OCI-LY3 (cell line): Measurements from ENCODE around the gene EMC9.

ENCODE experiments used
- H2AFZ ChIP-seq: fragments of 200-600, 300-600 bp; shearing (Covaris generic); 2 replicates; pipeline ENCODE4 v1.6.0; 2014; ENCODE audit warnings: antibody characterized with exemption, low read depth, low read length
- H3K27ac ChIP-seq: fragments of 200-600, 300-600 bp; sonication (generic); 2 replicates; pipeline ENCODE4 v1.5.1; 2014; ENCODE audit warnings: mild to moderate bottlenecking, low read length, moderate library complexity, mixed read lengths
- H3K27me3 ChIP-seq: fragments of 200-600, 300-600 bp; sonication (generic); 2 replicates; pipeline ENCODE4 v1.6.1; 2014; ENCODE audit warnings: low read depth, low read length, mixed read lengths
- H3K36me3 ChIP-seq: fragments of 200-600, 300-600 bp; sonication (generic); replicated peaks from 2 replicates; pipeline ENCODE3; 2014; ENCODE audit warnings: low read depth, low read length, mixed read lengths
- H3K4me1 ChIP-seq: fragments of 300-600, 200-600 bp; sonication (generic); 2 replicates; pipeline ENCODE4 v1.6.1; 2014; ENCODE audit warnings: low read length, mixed read lengths
- H3K4me2 ChIP-seq: fragments of 200-600, 300-600 bp; sonication (generic); 2 replicates; pipeline ENCODE4 v1.6.1; 2014; ENCODE audit warnings: low read length, mixed read lengths
- H3K4me3 ChIP-seq: fragments of 300-600, 200-600 bp; sonication (generic); 2 replicates; pipeline ENCODE4 v1.5.1; 2014; ENCODE audit warnings: antibody characterized with exemption, mild to moderate bottlenecking, low read length, moderate library complexity
- H3K79me2 ChIP-seq: fragments of 300-600, 200-600 bp; shearing (Covaris generic); 2 replicates; pipeline ENCODE4 v1.6.1; 2014; ENCODE audit warnings: mild to moderate bottlenecking, low read length, mixed read lengths
- H3K9ac ChIP-seq: fragments of 300-600, 200-600 bp; shearing (Covaris generic); 2 replicates; pipeline ENCODE4 v1.6.0; 2014; ENCODE audit warnings: mild to moderate bottlenecking, low read length, moderate library complexity
- H3K9me3 ChIP-seq: fragments of 200-600, 300-600 bp; shearing (Covaris generic); 2 replicates; pipeline ENCODE4 v1.6.1; 2014; ENCODE audit warnings: low read length, mixed read lengths; ENCODE audit not compliant: insufficient read depth
- H4K20me1 ChIP-seq: fragments of 200-600, 300-600 bp; sonication (generic); 2 replicates; pipeline ENCODE4 v1.6.1; 2016; ENCODE audit warnings: low read length, mixed read lengths; ENCODE audit not compliant: insufficient read depth
- EZH2phosphoT487 ChIP-seq: fragments of 200-600 bp; shearing (Covaris generic); IDR thresholded peaks from 2 replicates; pipeline ENCODE4 v1.6.1; 2018; ENCODE audit warnings: antibody characterized with exemption, mixed run types, low read depth
- TF ChIP-seq, protein P1 (sequence below): fragments of 200-600, 300-600 bp; sonication (generic); IDR thresholded peaks from 2 replicates; pipeline ENCODE4 v1.5.1; 2014; ENCODE audit warnings: antibody characterized with exemption, low read length, low read depth

The EMC9 gene

DNA sequence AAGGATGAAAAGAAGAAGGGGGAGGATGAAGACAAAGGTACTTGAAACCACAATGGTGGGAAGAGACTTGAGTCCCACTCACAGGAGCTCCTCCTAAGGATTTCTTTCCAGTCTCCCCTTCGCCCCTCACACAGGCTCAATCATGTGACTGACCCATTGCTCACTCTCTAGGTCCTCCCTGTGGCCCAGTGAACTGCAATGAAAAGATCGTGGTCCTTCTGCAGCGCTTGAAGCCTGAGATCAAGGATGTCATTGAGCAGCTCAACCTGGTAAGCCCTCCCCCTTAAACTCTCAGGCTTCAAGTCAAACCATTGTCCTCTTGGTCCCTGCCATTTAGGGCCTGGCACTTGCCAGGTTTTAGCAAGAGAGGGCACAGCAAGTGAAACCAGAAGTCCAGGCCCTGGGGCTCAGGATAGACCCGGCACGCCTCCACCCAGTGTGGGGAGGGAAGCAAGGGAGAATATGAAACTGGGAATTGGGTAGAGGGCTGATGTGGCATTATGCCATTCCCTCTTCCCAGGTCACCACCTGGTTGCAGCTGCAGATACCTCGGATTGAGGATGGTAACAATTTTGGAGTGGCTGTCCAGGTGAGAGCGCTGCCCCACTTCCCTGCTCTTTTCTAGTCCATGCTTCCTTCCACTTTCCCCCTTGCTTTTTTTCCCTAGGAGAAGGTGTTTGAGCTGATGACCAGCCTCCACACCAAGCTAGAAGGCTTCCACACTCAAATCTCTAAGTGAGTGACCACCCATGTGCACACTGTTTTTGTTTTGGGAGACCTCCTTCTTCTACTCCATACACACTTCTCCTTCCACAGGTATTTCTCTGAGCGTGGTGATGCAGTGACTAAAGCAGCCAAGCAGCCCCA is 3.6 kb downstream of the EMC9 start:
- no peaks in the 10 kb centered on the region for H3K27me3 ChIP-seq
- peaks cover 31% of the 10 kb centered on the region for H3K36me3 ChIP-seq
- no peak overlapping the region for H2AFZ ChIP-seq
- no peaks in the 10 kb centered on the region; the same call in 1 of the 2 replicates for H4K20me1 ChIP-seq
- no peaks in the 10 kb centered on the region for H3K9me3 ChIP-seq
- no peak overlapping the region for H3K4me3 ChIP-seq
- no peak overlapping the region for H3K9ac ChIP-seq
- peak overlapping the region; percentile 87; the same call in 1 of the 2 replicates for H3K27ac ChIP-seq
- peaks cover 52% of the 10 kb centered on the region for H3K79me2 ChIP-seq
- H3K4me2 ChIP-seq: peak overlapping the region; percentile 94; the same call in 1 of the 2 replicates
- peaks cover 31% of the 10 kb centered on the region for H3K4me1 ChIP-seq
- TF ChIP-seq EZH2phosphoT487: no peak
- TF ChIP-seq, protein P1, sequence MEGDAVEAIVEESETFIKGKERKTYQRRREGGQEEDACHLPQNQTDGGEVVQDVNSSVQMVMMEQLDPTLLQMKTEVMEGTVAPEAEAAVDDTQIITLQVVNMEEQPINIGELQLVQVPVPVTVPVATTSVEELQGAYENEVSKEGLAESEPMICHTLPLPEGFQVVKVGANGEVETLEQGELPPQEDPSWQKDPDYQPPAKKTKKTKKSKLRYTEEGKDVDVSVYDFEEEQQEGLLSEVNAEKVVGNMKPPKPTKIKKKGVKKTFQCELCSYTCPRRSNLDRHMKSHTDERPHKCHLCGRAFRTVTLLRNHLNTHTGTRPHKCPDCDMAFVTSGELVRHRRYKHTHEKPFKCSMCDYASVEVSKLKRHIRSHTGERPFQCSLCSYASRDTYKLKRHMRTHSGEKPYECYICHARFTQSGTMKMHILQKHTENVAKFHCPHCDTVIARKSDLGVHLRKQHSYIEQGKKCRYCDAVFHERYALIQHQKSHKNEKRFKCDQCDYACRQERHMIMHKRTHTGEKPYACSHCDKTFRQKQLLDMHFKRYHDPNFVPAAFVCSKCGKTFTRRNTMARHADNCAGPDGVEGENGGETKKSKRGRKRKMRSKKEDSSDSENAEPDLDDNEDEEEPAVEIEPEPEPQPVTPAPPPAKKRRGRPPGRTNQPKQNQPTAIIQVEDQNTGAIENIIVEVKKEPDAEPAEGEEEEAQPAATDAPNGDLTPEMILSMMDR: no peak

DNA sequence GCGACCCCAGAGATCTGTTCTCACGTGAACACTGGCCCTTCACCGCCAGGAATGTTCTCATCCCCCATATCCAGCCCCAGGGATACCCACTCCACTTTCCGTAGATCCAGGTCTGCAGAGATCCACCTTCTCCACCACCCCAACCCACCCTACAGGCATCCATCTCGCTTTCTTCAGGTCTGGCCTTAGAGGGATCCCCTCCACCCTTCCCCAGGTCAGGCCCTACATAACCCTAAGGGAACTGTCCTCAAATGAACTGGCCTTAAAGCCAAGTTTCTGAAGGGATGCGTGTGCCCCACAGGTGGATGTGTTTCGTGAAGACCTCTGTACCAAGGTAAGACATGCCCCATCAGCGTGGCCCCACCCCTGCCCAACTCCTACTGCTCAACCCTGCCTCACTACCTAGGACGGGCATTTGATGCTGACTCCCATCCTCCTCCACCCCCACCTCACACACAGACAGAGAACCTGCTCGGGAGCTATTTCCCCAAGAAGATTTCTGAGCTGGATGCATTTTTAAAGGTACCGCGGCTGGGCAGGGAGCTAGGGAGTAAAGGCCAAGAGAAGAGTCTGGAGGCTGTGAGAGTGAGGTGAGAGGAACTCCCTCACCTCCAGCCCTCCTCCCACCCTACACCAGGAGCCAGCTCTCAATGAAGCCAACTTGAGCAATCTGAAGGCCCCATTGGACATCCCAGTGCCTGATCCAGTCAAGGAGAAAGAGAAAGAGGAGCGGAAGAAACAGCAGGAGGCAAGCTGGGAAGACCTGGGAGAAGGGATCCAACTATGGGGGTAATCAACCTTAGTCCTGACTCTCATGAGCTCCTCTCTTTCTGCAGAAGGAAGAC is 4.5 kb downstream of the EMC9 start:
- peaks cover 52% of the 10 kb centered on the region for H3K79me2 ChIP-seq
- H3K4me2 ChIP-seq: peak overlapping the region; percentile 94
- peak overlapping the region; percentile 98 for H3K9ac ChIP-seq
- peak overlapping the region; percentile 87 for H3K27ac ChIP-seq
- H2AFZ ChIP-seq: no peak overlapping the region
- peaks cover 31% of the 10 kb centered on the region for H3K36me3 ChIP-seq
- peaks cover 27% of the 10 kb centered on the region for H3K4me1 ChIP-seq
- no peaks in the 10 kb centered on the region; the same call in 1 of the 2 replicates for H4K20me1 ChIP-seq
- H3K4me3 ChIP-seq: peak overlapping the region; percentile 94
- TF ChIP-seq EZH2phosphoT487: no peak
- TF ChIP-seq, protein P1: no peak
- H3K9me3 ChIP-seq: no peaks in the 10 kb centered on the region
- H3K27me3 ChIP-seq: no peaks in the 10 kb centered on the region

DNA sequence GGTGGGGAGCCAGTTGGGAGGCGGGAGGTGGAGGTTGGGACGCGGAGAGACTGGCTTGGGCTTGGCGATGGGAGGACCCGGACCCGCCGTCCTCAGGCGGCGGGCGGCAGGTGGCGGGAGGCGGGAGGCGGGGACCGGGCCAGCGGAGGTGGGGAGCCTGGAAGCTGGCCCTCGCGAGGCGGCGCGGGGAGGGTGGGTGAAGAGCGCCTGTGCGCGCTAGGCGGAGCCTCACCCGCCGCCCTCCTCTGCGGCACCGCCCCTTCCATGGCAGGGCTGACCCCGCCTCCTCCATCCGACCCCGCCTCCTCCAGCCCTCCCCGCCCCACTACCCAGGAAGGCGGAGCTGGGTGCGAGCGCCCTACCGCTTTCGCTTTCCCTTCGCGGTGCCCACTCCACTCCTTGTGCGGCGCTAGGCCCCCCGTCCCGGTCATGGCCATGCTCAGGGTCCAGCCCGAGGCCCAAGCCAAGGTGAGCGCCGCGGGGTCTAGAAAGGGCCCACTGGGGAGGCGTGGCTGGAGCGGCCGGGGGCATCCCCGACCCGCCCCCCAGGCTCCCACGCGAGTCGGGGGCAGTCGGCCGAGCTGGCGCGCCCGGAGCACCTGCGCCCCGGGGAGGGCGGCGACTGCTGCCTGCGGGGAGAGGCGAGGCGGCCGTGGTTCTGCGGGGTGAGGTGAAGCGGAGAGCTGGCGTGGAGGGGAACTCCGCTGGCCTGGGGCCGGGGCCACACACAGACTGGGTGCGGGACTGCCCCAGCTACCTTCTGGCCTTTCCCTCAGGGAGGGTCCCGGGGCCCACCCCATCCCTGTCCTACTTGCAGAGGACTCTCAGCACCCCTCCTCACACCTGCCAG is 5.3 kb downstream of the EMC9 start, which contains the start of gene PSME1:
Gene PSME1, plus strand, starts transcription at position 361 of the 850 bp plus-strand sequence. Its CDS starts 69 bp downstream, at position 430.
- Histone ChIP-seq H4K20me1 (no peaks in the 10 kb centered on the region; the same call in 1 of the 2 replicates), H2AFZ (peak within 1 kb of the TSS; percentile 82), H3K27ac (peak within 1 kb of the TSS; percentile 87), H3K79me2 (peaks cover 51% of the 10 kb centered on the region), H3K27me3 (no peaks in the 10 kb centered on the region), H3K36me3 (peaks cover 31% of the 10 kb centered on the region), H3K4me1 (peaks cover 28% of the 10 kb centered on the region), H3K9ac (peak within 1 kb of the TSS; percentile 98), H3K9me3 (no peaks in the 10 kb centered on the region), H3K4me3 (peak within 1 kb of the TSS; percentile 94), H3K4me2 (peak within 1 kb of the TSS; percentile 94)
- TF ChIP-seq, protein P1: no peak
- no peak for TF ChIP-seq EZH2phosphoT487
